Heart left ventricle (tissue), 13 donors: Measurements from ENCODE around the gene TXNDC17.

ENCODE experiments used
- CTCF ChIP-seq, 12 donors: fragments of 200-600 bp; sonication (generic) in 4 of 12; IDR thresholded peaks; one replicate each; pipeline versions ENCODE4 v1.5.0 to v1.8.0; 2018 to 2022; ENCODE audit warnings: antibody characterized with exemption in 12 of 12, mild to moderate bottlenecking in 5 of 12
- POLR2A ChIP-seq, 2 donors: fragments of 450-650 bp; IDR thresholded peaks; one replicate each; pipeline ENCODE4 v1.6.1; 2017; ENCODE audit warnings: antibody characterized with exemption in 2 of 2, mild to moderate bottlenecking in 2 of 2, moderate library complexity in 2 of 2
- donor health status: ischemic (EF 13 %, LVEDD 7.1; RV severe dilation, severe dysfunction).
- donor health status: DM: no; HTN: yes; CAD: no.
- donor health status: DM: no; HTN: no; CAD: no.
- donor health status: ischemic (EF 25% LVEDD 6.9; RV normal size, moderate dysfunction).
- donor health status: ischemic (EF 25% LVEDD 5.7; RV mildly dilated, moderate dysfunction).
- donor health status: ischemic (EF 35%, LVEDD 5.7; RV mildly dilated, moderate dysfunction).
- donor health status: nonischemic (EF 11% LVEDD 7.7; RV severe dilation, severe dysfunction).
- donor health status: DM: yes; HTN: yes; CAD: no.
- donor health status: PGD.
- donor health status: ischemic (EF 29% LVEDD 5.4; RV normal size, mild dysfunction).
- donor health status: nonischemic (EF 23%, LVEDD 6.1; RV moderate dilation, normal function).

GRCh38 chr17:6633263-6633662 lies 7.6 kb upstream of the TXNDC17 start:
- TF ChIP-seq CTCF (IDR thresholded peaks at IDR 0.05) (no peak), POLR2A (IDR thresholded peaks at IDR 0.05) (no peak)
